B cell (primary cell): Measurements from ENCODE around the gene CBR4. TPM values are rescaled to one million over a fixed set of nuclear protein-coding genes. Genes with fewer than 3 reads are reported as not detected.

Source experiments
- ATAC-seq: fragments of 200-7000 bp; cut with Tn5 transposase; one replicate; pipeline ENCODE4 v1.10.0; 2021; ENCODE audit warnings: low read depth, mild to moderate bottlenecking, moderate number of reproducible peaks, moderate library complexity
- CTCF ChIA-PET: fragments of 350-600 bp; sonication (Branson Sonifier 250); formaldehyde crosslinking; loops from one replicate; lab custom pipeline; 2021; ENCODE audit warnings: antibody characterized with exemption, inconsistent platforms; lab: Charles Lee
- POLR2A ChIA-PET: fragments of 350-600 bp; sonication (Branson Sonifier 250); formaldehyde crosslinking; loops from one replicate; lab custom pipeline; 2021; ENCODE audit warnings: antibody characterized with exemption; lab: Charles Lee
- DNase-seq: peaks from one replicate; pipeline ENCODE4 v3.0.0; 2013
- H2AFZ ChIP-seq: 2 replicates; pipeline ENCODE4 v1.6.1; 2012; ENCODE audit warnings: mild to moderate bottlenecking, low read depth, low read length; ENCODE audit not compliant: insufficient read depth, poor library complexity, severe bottlenecking
- H3K27ac ChIP-seq, 2 donors: 1 replicate in 1 of 2; 2 replicates in 1 of 2; pipeline ENCODE4 v1.5.1; 2012 to 2013; ENCODE audit warnings: low read length in 2 of 2, mild to moderate bottlenecking in 2 of 2, moderate library complexity in 1 of 2
- H3K27me3 ChIP-seq, 4 experiments: fragments of 200-600 bp in 1 of 4; sonication (generic) in 1 of 4; replicated peaks in 1 of 4; 1 replicate in 2 of 4; 2 replicates in 2 of 4; pipeline versions ENCODE4 v1.6.1 to v1.7.0; 2013 to 2016; ENCODE audit warnings: low read length in 3 of 4, mild to moderate bottlenecking in 2 of 4, mixed read lengths in 1 of 4, moderate library complexity in 1 of 4; ENCODE audit not compliant: insufficient read depth in 4 of 4, control insufficient read depth in 3 of 4; ENCODE audit errors: control extremely low read depth in 1 of 4
- H3K36me3 ChIP-seq, 2 experiments: replicated peaks in 1 of 2; 1 replicate in 1 of 2; 2 replicates in 1 of 2; pipeline versions ENCODE4 v1.6.1 to v1.7.1; 2013; ENCODE audit warnings: low read length in 1 of 2; ENCODE audit not compliant: insufficient read depth in 2 of 2, control insufficient read depth in 1 of 2; ENCODE audit errors: control extremely low read depth in 1 of 2, extremely low read depth in 1 of 2
- H3K4me1 ChIP-seq, 2 donors: fragments of 200-600 bp in 1 of 2; sonication (generic) in 1 of 2; 1 replicate in 1 of 2; 2 replicates in 1 of 2; pipeline versions ENCODE4 v1.5.1 to v1.6.1; 2013 to 2017; ENCODE audit warnings: low read length in 2 of 2; ENCODE audit not compliant: control insufficient read depth in 2 of 2, insufficient read depth in 2 of 2
- H3K4me2 ChIP-seq: replicated peaks from 2 replicates; pipeline ENCODE3; 2012; ENCODE audit warnings: mild to moderate bottlenecking, low read depth, low read length; ENCODE audit not compliant: poor library complexity, severe bottlenecking
- H3K4me3 ChIP-seq, 5 experiments: fragments of 200-600 bp in 1 of 5; sonication (generic) in 1 of 5; 1 replicate in 3 of 5; 2 replicates in 2 of 5; pipeline versions ENCODE4 v1.5.1 to v1.7.0; 2011 to 2016; ENCODE audit warnings: low read length in 4 of 5, mild to moderate bottlenecking in 4 of 5, low read depth in 2 of 5, control low read depth in 1 of 5, moderate library complexity in 1 of 5; ENCODE audit not compliant: insufficient read depth in 1 of 5; ENCODE audit errors: control extremely low read depth in 1 of 5, extremely low read depth in 1 of 5
- H3K79me2 ChIP-seq: fragments of 200-600 bp; sonication (generic); one replicate; pipeline ENCODE4 v1.6.0; 2016; ENCODE audit warnings: low read length; ENCODE audit not compliant: control insufficient read depth, insufficient read depth
- H3K9ac ChIP-seq: fragments of 200-600 bp; sonication (generic); 2 replicates; pipeline ENCODE4 v1.6.1; 2017; ENCODE audit warnings: mild to moderate bottlenecking, low read length, moderate library complexity
- H3K9me3 ChIP-seq, 3 donors: one replicate each; pipeline versions ENCODE4 v1.6.1 to v1.7.1; 2013; ENCODE audit warnings: low read length in 2 of 3; ENCODE audit not compliant: control insufficient read depth in 2 of 3, insufficient read depth in 1 of 3; ENCODE audit errors: control extremely low read depth in 1 of 3
- H4K20me1 ChIP-seq: 2 replicates; pipeline ENCODE4 v1.6.0; 2012; ENCODE audit warnings: mild to moderate bottlenecking, low read length; ENCODE audit not compliant: insufficient read depth, control insufficient read depth, poor library complexity, severe bottlenecking
- H3K27ac Mint-ChIP-seq: one replicate; pipeline ENCODE4 v1.8.0; 2021; ENCODE audit warnings: mixed read lengths
- H3K27me3 Mint-ChIP-seq: one replicate; pipeline ENCODE4 v1.8.0; 2021; ENCODE audit warnings: mixed read lengths
- H3K4me1 Mint-ChIP-seq: one replicate; pipeline ENCODE4 v1.8.0; 2021; ENCODE audit warnings: mixed read lengths
- H3K4me3 Mint-ChIP-seq: one replicate; pipeline ENCODE4 v1.8.0; 2021; ENCODE audit warnings: mixed read lengths
- H3K9me3 Mint-ChIP-seq: one replicate; pipeline ENCODE4 v1.8.0; 2022; ENCODE audit warnings: mixed read lengths; ENCODE audit not compliant: insufficient read depth
- CTCF ChIP-seq: fragments of 200-600 bp; IDR thresholded peaks from one replicate; pipeline ENCODE4 v1.8.0; 2022; ENCODE audit warnings: antibody characterized with exemption, mild to moderate bottlenecking
- EZH2 ChIP-seq: IDR thresholded peaks from 2 replicates; pipeline ENCODE4 v1.6.1; 2012; ENCODE audit warnings: borderline replicate concordance, low read depth, mild to moderate bottlenecking, moderate library complexity, low read length; ENCODE audit not compliant: insufficient read depth, poor library complexity, severe bottlenecking
- WGBS: methylation state at CpG from one replicate; pipeline ENCODE4 v1.1.5; 2013; ENCODE audit warnings: missing lambda C conversion rate; ENCODE audit not compliant: insufficient coverage; 5-methylcytosine and 5-hydroxymethylcytosine counted together
- intact Hi-C: fragments of 100-400 bp; cut with micrococcal nuclease; formaldehyde crosslinking; loops from one replicate; pipeline ENCODE4 v1.10.0; 2022
- polyA minus RNA-seq: library from RNA; depleted of rRNA, polyadenylated mRNA; stranded (reverse); fragments of >200 nt; gene quantifications from 2 replicates; pipeline ENCODE4 v1.2.3, GENCODE V29; 2012
- polyA plus RNA-seq: library from polyadenylated mRNA; depleted of rRNA; stranded (reverse); fragments of >200 nt; gene quantifications from 2 replicates; pipeline ENCODE4 v1.2.3, GENCODE V29; 2012
- total RNA-seq, 2 donors: library from RNA; stranded (reverse); fragments of 120-200 nt in 1 of 2; gene quantifications; 1 replicate in 1 of 2; 2 replicates in 1 of 2; pipeline versions ENCODE4 v1.2.3 to v1.2.4, GENCODE V29; 2013 to 2022

CBR4 gene
- total RNA-seq (32.1 and 39.0 TPM in 2 replicates), polyA plus RNA-seq (7.9 and 8.2 TPM in 2 replicates), polyA minus RNA-seq (7.5 and 11.0 TPM in 2 replicates)
- total RNA-seq (2013), result 37.5 TPM

DNA sequence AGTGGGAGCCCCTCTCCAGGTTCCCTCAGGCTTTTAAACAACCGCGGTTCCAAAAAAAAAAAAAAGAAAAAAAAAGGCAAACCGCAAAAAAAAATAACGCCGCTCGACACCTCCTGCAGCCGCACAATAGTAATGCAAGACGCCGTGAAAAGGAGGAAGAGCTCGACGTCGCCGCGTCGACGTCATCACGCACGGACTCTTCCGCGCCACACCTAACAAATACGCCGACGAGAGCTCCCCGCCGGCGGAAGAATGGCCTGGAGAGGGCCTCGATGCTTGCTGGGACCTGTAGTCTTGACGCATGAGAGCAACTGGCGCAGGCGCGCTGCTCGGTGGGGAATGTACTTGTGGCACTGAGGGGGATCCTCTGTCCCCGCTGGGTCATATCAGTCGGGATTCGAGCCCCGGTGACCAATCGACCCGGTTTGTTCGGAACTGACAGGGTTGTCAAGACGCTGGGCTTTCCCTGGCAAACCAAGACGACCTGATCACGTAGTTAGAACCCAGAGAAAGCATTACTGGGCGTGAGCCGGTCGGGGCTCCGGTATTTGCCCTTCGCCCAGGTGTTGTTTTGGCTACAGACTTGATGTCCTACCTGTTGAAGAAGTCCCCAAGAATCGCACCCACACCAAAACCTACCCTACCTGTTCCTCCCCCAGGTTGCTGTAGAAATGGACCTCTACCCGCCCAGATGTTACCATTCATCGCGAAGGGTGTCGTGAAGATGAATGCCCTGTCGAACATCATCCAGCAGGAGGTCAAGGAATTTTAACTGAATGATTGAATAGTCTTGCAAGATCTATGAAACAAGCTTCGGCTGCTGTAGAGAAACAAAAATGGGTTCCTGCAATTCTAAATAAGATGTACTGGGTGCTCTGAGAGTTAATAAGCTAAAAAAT lies at the start of gene CBR4:
CBR4 (minus strand) TSS at position 131 of the 899 bp plus-strand sequence. CDS start 166 bp downstream, outside the sequence.
- H3K79me2 ChIP-seq, result peaks cover 22% of the 10 kb centered on the region
- ATAC-seq (peak; percentile 96), DNase-seq (peak; percentile 99)
- no peaks in the 10 kb centered on the region for H4K20me1 ChIP-seq
- Mint-ChIP-seq H3K27ac (peak within 1 kb of the TSS; percentile 99), H3K4me1 (peaks cover 26% of the 10 kb centered on the region), H3K9me3 (no peaks in the 10 kb centered on the region), H3K27me3 (peaks cover 4% of the 10 kb centered on the region), H3K4me3 (peak within 1 kb of the TSS; percentile 91)
- TF ChIP-seq CTCF (peak; percentile 41), EZH2 (no peak)
- H3K4me2 ChIP-seq, result peak within 1 kb of the TSS; percentile 93
- no peaks in the 10 kb centered on the region for H3K9me3 ChIP-seq
- WGBS, result under 1% methylated on average over 42 of the region's 54 CpGs
- H3K27ac ChIP-seq, result peak within 1 kb of the TSS; percentile 89 to 92
- CTCF ChIA-PET, result interaction anchor here (0.7 to 2.6 kb wide), 14 partner anchors 10 to 649 kb away, joined by 3 to 15 read pairs (median 3); partner anchors contain the start of gene CLCN3
- H3K4me3 ChIP-seq, result peak within 1 kb of the TSS; percentile 94 to 100 (median 99)
- H2AFZ ChIP-seq, result peak within 1 kb of the TSS; percentile 99
- no peaks in the 10 kb centered on the region for H3K27me3 ChIP-seq
- intact Hi-C loops, result loop anchor here (1.0 to 5.0 kb wide), 9 partner anchors 87 to 747 kb away; partner anchors contain the start of genes CLCN3, DDX60L, HPF1 and NEK1
- H3K4me1 ChIP-seq, result peaks cover 16 to 18% of the 10 kb centered on the region in 2 donors
- POLR2A ChIA-PET, result interaction anchor here (0.6 to 0.9 kb wide), 7 partner anchors 10 to 1016 kb away, joined by 3 to 8 read pairs (median 5); partner anchors contain the start of genes MFAP3L and SH3RF1
- peaks cover 0 to 10% of the 10 kb centered on the region in 2 experiments for H3K36me3 ChIP-seq
- H3K9ac ChIP-seq, result peak within 1 kb of the TSS; percentile 97
